Calu3 (cell line): ENCODE results near the gene B3GNT3. TPM values are rescaled to one million over a fixed set of nuclear protein-coding genes. Genes with fewer than 3 reads are reported as not detected.
A peak's percentile ranks its signal among the peaks of the same experiment; 100 is the strongest.

Experiments used
- Bru-seq: library from RNA; stranded (reverse); fragments of 400-500 nt; gene quantifications from one replicate; lab custom pipeline; 2021; lab: Mats Ljungman, UMichigan
- BruChase-seq, 2 experiments: library from RNA; stranded (reverse); fragments of 400-500 nt; gene quantifications; one replicate each; lab custom pipeline; 2021; lab: Mats Ljungman, UMichigan
- BruUV-seq: library from RNA; stranded (reverse); fragments of 400-500 nt; replicated peaks from 2 replicates; lab custom pipeline; 2021; lab: Mats Ljungman, UMichigan
- CTCF ChIA-PET: fragments of 300-600 bp; sonication (Branson Sonifier 250); formaldehyde crosslinking; loops from one replicate; lab custom pipeline; 2022; ENCODE audit warnings: antibody characterized with exemption; lab: Charles Lee
- DNase-seq: peaks from one replicate; pipeline ENCODE4 v3.0.0; 2022
- H3K27ac Mint-ChIP-seq: one replicate; pipeline ENCODE4 v1.8.0; 2022; ENCODE audit warnings: mixed read lengths; ENCODE audit not compliant: unreplicated experiment
- H3K27me3 Mint-ChIP-seq: one replicate; pipeline ENCODE4 v1.8.0; 2022; ENCODE audit warnings: mixed read lengths; ENCODE audit not compliant: unreplicated experiment
- H3K36me3 Mint-ChIP-seq: one replicate; pipeline ENCODE4 v1.8.0; 2022; ENCODE audit warnings: mild to moderate bottlenecking, moderate library complexity, mixed read lengths; ENCODE audit not compliant: insufficient read depth, unreplicated experiment
- H3K4me1 Mint-ChIP-seq: one replicate; pipeline ENCODE4 v1.8.0; 2022; ENCODE audit warnings: mild to moderate bottlenecking, low read depth, mixed read lengths; ENCODE audit not compliant: unreplicated experiment
- H3K4me3 Mint-ChIP-seq: one replicate; pipeline ENCODE4 v1.8.0; 2022; ENCODE audit warnings: mild to moderate bottlenecking, low read depth, moderate library complexity, mixed read lengths; ENCODE audit not compliant: unreplicated experiment
- H3K9me3 Mint-ChIP-seq: one replicate; pipeline ENCODE4 v1.8.0; 2022; ENCODE audit warnings: low read depth, mixed read lengths; ENCODE audit not compliant: unreplicated experiment
- intact Hi-C: fragments of 100-400 bp; cut with micrococcal nuclease; formaldehyde crosslinking; loops from one replicate; pipeline ENCODE4 v1.10.0; 2022; ENCODE audit not compliant: unreplicated experiment
- long read RNA-seq: library from polyadenylated mRNA; stranded (forward); transcript quantifications from one replicate; pipeline ENCODE4 v2.0.0, GENCODE V29; 2022
- total RNA-seq: library from RNA; stranded (reverse); gene quantifications from 2 replicates; pipeline ENCODE4 v1.2.3, GENCODE V29; 2022
- TF ChIP-seq, protein P1 (sequence below): fragments of 200-600 bp; IDR thresholded peaks from one replicate; pipeline ENCODE4 v1.8.0; 2022; ENCODE audit warnings: antibody characterized with exemption; ENCODE audit not compliant: unreplicated experiment

The B3GNT3 gene, protein sequence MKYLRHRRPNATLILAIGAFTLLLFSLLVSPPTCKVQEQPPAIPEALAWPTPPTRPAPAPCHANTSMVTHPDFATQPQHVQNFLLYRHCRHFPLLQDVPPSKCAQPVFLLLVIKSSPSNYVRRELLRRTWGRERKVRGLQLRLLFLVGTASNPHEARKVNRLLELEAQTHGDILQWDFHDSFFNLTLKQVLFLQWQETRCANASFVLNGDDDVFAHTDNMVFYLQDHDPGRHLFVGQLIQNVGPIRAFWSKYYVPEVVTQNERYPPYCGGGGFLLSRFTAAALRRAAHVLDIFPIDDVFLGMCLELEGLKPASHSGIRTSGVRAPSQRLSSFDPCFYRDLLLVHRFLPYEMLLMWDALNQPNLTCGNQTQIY
- total RNA-seq, result 75.1 and 121 TPM in 2 replicates
- Bru-seq, nascent RNA, result percentile 89 among the genes with signal in this experiment
- percentile 87 among the genes with signal in this experiment for BruChase-seq, experiment 1, labeled RNA remaining after a 6-hour chase
- BruChase-seq, experiment 2, labeled RNA remaining after a 2-hour chase, result percentile 84 among the genes with signal in this experiment
- long read RNA-seq, transcript B3GNT3-201 (3 exons, 2,226 nt), result major isoform, 69 of 108 reads
- long read RNA-seq, partial matches to known transcripts, result 8 of 108 reads
- long read RNA-seq, other reads (novel, unspliced or antisense), result 27 of 108 reads

DNA sequence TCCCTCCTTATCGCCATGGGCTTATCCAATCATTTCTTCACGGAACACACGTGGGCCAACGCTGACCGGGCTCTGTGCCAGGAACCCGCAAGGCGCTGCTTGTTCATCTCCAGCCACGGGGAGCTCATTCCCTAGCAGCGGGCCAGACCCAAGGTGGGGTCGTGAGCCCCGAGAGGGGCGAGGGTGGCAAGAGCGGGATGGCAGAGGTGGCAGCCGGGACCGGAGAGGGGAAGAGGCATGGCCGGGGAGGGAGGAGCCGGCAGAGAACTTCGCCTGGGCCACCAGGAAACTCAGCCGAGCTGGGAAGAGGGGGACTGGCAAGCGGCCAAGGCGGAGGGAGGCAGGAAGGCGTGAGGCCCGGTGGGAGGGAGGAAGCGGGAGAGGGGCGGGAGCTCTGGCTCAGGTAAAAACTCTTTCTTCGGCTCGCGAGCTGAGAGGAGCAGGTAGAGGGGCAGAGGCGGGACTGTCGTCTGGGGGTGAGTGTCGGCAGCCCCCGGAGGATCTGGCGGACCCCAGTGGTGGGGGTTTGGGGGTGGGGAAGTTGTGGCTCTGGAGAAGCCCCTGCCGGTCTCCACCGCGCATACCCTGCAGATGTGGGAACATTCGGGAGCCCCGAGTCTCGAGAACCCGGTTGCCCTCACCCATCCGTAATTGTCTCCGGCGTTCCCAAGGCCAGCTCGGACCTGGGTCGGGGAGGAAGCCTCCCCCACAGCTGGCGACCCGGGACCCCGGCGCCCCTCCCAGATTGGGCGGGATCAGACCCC is at the start of gene B3GNT3:
TSS of gene B3GNT3 (plus strand) at position 408 of the 764 bp plus-strand sequence. CDS start 12,670 bp downstream, outside the sequence.
- H3K36me3 Mint-ChIP-seq, result peaks cover 48% of the 10 kb centered on the region
- peak within 1 kb of the TSS; percentile 88 for H3K4me3 Mint-ChIP-seq
- no peaks in the 10 kb centered on the region for H3K27me3 Mint-ChIP-seq
- peak within 1 kb of the TSS; percentile 91 for H3K27ac Mint-ChIP-seq
- TF ChIP-seq, protein P1, sequence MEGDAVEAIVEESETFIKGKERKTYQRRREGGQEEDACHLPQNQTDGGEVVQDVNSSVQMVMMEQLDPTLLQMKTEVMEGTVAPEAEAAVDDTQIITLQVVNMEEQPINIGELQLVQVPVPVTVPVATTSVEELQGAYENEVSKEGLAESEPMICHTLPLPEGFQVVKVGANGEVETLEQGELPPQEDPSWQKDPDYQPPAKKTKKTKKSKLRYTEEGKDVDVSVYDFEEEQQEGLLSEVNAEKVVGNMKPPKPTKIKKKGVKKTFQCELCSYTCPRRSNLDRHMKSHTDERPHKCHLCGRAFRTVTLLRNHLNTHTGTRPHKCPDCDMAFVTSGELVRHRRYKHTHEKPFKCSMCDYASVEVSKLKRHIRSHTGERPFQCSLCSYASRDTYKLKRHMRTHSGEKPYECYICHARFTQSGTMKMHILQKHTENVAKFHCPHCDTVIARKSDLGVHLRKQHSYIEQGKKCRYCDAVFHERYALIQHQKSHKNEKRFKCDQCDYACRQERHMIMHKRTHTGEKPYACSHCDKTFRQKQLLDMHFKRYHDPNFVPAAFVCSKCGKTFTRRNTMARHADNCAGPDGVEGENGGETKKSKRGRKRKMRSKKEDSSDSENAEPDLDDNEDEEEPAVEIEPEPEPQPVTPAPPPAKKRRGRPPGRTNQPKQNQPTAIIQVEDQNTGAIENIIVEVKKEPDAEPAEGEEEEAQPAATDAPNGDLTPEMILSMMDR, result no peak
- BruUV-seq, result TSS peak; percentile 45
- intact Hi-C loops, result no loop called here
- peak; percentile 94 for DNase-seq
- H3K4me1 Mint-ChIP-seq, result peaks cover 15% of the 10 kb centered on the region
- CTCF ChIA-PET, result interaction anchor here (0.9 to 1.0 kb wide), 2 partner anchors 19 to 61 kb away, joined by 3 to 4 read pairs; no protein-coding TSS in a partner anchor
- H3K9me3 Mint-ChIP-seq, result no peaks in the 10 kb centered on the region

DNA sequence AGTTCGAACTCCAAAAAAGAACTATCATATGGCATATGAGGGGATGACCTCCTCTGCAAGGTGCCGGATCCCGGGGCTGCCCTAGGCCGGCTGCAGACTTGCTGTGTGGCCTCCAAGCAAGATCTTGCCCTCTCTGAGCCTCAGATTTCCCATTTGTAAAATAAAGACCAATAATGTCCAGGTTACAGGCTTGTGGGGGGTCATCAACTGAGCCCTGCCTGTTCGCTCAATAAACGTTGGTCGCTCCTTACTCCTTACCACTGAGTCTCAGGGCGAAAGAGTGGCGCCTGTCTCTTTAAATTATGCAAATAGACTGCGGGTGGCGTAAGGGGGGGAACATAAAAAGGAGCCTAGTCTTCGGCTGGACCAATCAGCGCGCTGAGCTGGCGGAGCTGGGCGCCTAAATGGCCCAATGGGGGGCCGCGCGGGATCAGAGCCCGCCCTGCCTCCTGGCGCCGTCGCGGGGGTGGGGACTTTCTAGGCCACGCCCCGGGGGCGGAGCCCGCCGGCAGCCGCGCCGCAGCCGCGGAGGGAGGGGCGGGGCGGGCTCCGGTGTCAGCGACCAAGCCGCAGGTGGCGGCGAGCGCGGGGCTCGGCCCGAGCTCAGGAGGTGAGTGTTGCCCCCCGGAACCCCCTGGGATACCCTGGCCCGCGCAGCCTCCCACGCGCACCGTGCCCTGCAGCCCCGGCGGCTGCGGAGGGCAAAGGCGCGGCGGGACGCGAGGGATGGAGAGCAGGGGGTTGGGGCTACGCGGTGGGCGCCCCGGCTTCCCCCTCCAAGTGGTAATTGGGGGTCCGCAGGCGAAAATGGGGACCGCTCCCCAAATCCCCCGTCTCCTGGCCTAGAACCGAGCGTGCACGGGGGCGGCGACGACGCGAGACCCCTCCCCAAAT is 47.5 kb upstream of the B3GNT3 start:
- Mint-ChIP-seq H3K9me3 (no peaks in the 10 kb centered on the region), H3K4me3 (peak overlapping the region; percentile 24), H3K36me3 (peaks cover 10% of the 10 kb centered on the region), H3K27me3 (peaks cover 14% of the 10 kb centered on the region), H3K27ac (no peak overlapping the region), H3K4me1 (no peaks in the 10 kb centered on the region)
- BruUV-seq, result no TSS peak
- CTCF ChIA-PET, result interaction anchor here (0.7 to 1.1 kb wide), 2 partner anchors 9 to 163 kb away, joined by 3 to 4 read pairs; no protein-coding TSS in a partner anchor
- DNase-seq, result peak; percentile 91
- TF ChIP-seq, protein P1, result no peak
- intact Hi-C loops, result no loop called here

DNA sequence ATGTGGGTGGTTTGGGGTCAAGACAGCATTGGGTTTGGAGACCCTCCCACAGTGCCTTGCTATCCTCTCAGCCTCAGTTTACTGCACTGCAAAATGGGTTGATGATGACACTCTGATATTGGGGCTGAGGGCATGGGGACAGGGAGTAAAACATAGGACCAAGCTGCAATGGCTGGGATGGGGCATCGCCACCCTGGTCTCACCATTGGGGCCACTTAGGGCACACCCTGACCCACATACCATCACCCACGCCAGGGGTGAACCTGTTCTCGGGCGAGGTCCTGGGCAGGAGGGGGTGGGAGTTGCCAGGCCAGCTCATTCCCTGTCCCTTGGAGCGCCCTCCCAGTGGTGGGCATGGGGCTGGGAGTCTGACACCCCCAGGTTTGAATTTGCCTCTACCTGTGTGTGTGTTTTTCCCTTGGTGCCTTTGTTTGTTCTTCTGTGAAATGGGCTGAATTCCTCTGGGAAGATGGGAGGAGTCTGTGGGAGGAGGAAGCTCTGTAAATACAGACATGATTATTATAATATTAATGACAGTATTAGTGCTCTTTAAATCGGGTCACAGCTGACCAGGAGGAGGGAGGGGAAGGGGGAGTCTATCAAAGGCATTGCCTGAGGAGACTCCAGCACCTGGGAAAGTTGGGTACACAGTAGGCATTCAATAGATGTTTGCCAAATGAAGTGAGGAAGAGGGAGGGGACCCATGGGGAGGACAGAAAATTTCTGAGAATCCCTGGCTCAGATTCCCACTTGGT is 45.9 kb upstream of the B3GNT3 start:
- intact Hi-C loops, result no loop called here
- Mint-ChIP-seq H3K9me3 (no peaks in the 10 kb centered on the region), H3K36me3 (peaks cover 6% of the 10 kb centered on the region), H3K27me3 (peaks cover 14% of the 10 kb centered on the region), H3K4me1 (no peaks in the 10 kb centered on the region), H3K4me3 (peak overlapping the region; percentile 21), H3K27ac (no peak overlapping the region)
- CTCF ChIA-PET, result interaction anchor here (0.6 kb wide), 1 partner anchor 15 kb away, joined by 3 read pairs; no protein-coding TSS in a partner anchor
- TF ChIP-seq, protein P1, result no peak
- BruUV-seq, result no TSS peak
- DNase-seq, result no peak
